Fibroblast of the aortic adventitia (primary cell): Measurements from ENCODE around the gene TBC1D22A. TPM values are rescaled to one million over a fixed set of nuclear protein-coding genes. Genes with fewer than 3 reads are reported as not detected.
"Not testable (repeated sequence)": the region's sequence is repeated elsewhere in the genome, so short reads cannot be mapped to it uniquely, and the experiment has no call there.

Experiments used
- DNase-seq: peaks from one replicate; pipeline ENCODE4 v3.0.0-alpha.2; 2010; ENCODE audit warnings: low read depth
- H3K4me3 ChIP-seq: 2 replicates; pipeline ENCODE4 v1.5.1; 2011; ENCODE audit warnings: low read depth, mild to moderate bottlenecking, control low read depth, low read length, moderate library complexity
- total RNA-seq: library from RNA; depleted of rRNA; stranded (reverse); fragments of >200 nt; gene quantifications from 2 replicates; pipeline ENCODE4 v1.2.3, GENCODE V29; 2012; ENCODE audit warnings: low replicate concordance
- TF ChIP-seq, protein P1 (sequence below): IDR thresholded peaks from 2 replicates; pipeline ENCODE4 v1.5.1; 2011; ENCODE audit warnings: mild to moderate bottlenecking, low read length, control low read depth, inconsistent platforms; ENCODE audit not compliant: insufficient read depth

Gene TBC1D22A
- total RNA-seq, 1 donor: 13.8 TPM

DNA sequence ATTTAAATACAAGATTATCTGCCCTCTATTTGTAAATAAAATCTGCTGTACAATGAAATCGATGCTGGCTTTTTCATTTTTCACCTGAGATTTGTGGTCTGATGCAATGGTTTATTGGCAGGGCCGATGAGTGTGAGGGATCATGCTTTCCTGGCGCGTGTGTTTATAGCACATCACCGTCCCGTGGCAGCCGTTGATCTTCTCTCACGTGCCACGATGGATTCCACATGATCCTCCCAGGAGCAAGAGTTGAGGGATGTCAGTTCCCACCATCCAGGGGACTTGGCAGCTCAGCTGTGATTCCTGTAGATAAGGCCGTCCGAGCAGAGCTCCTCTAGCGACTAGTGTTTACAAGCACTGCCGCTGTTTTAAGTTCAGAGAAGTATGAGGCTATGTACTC lies 213.7 kb downstream of the TBC1D22A start:
- no peak for DNase-seq
- TF ChIP-seq, protein P1, sequence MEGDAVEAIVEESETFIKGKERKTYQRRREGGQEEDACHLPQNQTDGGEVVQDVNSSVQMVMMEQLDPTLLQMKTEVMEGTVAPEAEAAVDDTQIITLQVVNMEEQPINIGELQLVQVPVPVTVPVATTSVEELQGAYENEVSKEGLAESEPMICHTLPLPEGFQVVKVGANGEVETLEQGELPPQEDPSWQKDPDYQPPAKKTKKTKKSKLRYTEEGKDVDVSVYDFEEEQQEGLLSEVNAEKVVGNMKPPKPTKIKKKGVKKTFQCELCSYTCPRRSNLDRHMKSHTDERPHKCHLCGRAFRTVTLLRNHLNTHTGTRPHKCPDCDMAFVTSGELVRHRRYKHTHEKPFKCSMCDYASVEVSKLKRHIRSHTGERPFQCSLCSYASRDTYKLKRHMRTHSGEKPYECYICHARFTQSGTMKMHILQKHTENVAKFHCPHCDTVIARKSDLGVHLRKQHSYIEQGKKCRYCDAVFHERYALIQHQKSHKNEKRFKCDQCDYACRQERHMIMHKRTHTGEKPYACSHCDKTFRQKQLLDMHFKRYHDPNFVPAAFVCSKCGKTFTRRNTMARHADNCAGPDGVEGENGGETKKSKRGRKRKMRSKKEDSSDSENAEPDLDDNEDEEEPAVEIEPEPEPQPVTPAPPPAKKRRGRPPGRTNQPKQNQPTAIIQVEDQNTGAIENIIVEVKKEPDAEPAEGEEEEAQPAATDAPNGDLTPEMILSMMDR: no peak

DNA sequence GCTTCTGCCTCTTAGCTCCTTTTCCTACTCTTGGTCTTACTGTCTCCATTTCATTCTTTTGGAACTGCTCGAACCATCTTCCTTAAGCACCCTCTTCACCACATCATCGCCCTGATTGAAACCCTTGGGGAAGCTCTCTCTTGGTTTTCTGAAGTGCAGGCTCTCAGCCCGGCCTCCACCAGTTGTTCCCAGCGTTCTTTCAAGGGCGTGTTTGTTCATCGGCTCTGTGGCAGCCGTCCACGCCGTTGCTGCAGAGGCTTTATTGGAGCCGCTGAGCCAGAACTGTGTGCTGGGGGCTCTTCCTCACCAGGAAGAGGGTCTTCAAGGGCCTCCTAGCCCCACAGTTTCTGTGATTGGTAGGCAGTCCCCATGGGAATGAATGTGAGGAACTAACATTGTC lies 214.1 kb downstream of the TBC1D22A start:
- TF ChIP-seq, protein P1: no peak
- no peak overlapping the region for H3K4me3 ChIP-seq
- DNase-seq: no peak

More for the DNA sequence above, 213.7 kb downstream of the TBC1D22A start:
- H3K4me3 ChIP-seq: no peak overlapping the region

DNA sequence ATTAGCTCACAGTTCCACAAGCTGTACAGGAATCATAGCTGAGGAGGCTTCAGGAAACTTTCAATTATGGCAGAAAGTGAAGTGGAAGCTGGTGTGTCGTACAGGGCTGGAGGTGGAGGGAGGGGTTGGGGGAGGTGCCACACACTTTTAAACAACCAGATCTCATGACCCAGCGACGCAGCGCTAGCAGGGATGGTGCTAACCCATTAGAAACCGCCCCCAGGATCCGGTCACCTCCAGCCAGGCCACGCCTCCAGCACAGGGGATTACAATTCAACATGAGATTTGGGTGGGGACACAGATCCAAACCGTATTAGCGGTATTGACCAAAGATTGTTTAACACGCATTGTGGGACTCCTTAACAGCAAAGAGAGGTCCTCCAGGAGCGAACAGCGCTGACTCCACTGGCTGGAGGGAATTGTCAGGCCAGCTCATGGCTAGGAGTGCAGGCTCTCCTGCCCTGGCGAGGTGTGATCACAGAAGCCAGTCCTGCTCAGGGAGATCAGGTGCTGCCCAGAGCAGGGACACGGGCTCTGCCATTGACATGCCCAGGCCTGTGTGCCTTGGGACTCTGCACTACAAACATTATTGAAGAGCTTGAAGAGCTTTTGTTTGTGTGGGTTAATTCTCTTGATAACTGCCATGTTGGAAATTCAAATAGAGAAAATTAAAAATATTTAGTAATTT lies 215.3 kb downstream of the TBC1D22A start:
- TF ChIP-seq, protein P1: no peak
- H3K4me3 ChIP-seq: no peak overlapping the region
- DNase-seq: no peak

DNA sequence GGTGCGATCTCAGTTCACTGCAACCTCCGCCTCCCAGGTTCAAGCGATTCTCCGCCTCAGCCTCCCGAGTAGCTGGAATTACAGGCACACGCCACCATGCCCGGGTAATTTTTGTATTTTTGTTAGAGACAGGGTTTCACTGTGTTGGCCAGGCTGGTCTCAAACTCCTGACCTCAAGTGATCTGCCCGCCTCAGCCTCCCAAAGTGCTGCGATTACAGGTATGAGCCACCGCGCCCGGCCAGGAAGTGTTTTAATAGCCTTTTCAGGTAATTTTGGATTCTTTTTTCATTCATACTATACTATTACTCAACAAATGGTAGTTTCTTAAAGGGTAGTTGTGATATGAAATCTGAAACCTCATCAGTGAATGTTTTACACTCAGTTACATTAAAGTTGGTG lies 216.2 kb downstream of the TBC1D22A start:
- not testable (repeated sequence) for DNase-seq, H3K4me3 ChIP-seq

DNA sequence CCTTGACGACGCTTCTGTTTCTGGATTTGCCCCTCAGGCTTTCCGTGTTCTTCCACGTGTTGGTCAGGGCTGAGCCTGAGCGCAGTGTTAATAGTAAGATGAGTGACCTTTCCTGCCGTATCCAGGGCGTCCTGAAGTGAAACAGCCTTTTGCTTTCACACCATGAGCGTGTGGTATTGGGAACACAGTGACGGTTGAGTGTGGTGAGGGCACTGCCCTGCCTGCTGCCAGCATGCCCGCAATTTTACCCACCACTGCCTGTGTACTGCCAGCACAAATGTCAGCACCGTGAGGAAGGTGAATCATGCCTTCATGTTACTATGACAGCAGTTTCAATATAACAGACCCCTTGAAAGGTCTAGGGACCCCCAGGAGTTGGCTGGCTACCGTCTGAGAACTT lies 217.1 kb downstream of the TBC1D22A start:
- H3K4me3 ChIP-seq: no peak overlapping the region
- TF ChIP-seq, protein P1: no peak
- no peak for DNase-seq

DNA sequence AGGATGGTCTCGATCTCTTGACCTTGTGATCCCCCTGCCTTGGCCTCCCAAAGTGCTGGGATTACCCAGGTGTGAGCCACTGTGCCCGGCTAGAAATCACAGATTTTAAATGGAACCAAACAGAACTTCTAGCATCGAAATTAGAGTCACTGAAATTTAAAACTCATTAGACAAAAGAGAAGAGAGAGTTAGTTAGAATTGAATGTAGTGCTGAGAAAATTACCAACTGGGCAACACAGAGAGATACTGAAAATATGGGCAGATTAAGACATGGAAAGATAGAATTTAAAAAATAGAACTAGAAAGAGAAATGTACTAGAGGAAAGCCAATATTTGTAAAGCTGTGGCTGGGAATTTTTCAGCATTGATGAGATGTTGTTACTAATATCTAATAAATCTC lies 217.9 kb downstream of the TBC1D22A start:
- TF ChIP-seq, protein P1: no peak

DNA sequence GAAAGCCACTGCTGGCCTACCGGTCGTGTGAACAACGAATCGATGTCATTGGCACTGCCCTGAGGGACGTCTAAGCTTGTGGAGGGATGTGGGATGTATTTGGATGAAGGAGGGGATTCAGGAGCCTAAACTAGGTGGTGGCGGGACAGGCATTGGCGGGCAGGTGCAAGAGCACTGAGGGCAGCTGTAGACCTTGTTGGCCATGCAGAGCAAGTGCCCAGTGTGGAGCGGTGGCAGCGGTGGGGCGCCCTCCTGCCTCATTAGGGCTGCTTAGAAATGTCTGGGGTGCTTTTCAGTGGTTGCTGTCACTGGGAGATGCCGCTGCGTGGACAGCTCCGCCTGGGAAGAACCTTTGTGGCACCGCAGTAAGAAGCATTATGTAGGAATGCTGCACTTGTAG lies 220.2 kb downstream of the TBC1D22A start:
- TF ChIP-seq, protein P1: no peak
- no peak for DNase-seq
- H3K4me3 ChIP-seq: no peak overlapping the region

More for the DNA sequence above, 217.9 kb downstream of the TBC1D22A start:
- DNase-seq: no peak
- H3K4me3 ChIP-seq: no peak overlapping the region
